MM.1S (cell line): Measurements from ENCODE around the gene CDH4.

Source experiments
- DNase-seq: peaks from one replicate; pipeline ENCODE4 v3.0.0-alpha.2; 2015
- H2AFZ ChIP-seq: fragments of 300-600 bp; sonication (generic); 2 replicates; pipeline ENCODE4 v1.6.0; 2016; ENCODE audit warnings: antibody characterized with exemption, low read length
- H3F3A ChIP-seq: fragments of 300-600 bp; sonication (generic); 2 replicates; pipeline ENCODE4 v1.6.1; 2016; ENCODE audit warnings: mild to moderate bottlenecking, antibody characterized with exemption, low read length, moderate library complexity, mixed read lengths; ENCODE audit not compliant: insufficient read depth
- H3K27ac ChIP-seq: fragments of 300-600 bp; sonication (generic); 2 replicates; pipeline ENCODE4 v1.5.1; 2016; ENCODE audit warnings: mild to moderate bottlenecking, low read length
- H3K27me3 ChIP-seq: fragments of 300-600 bp; sonication (generic); replicated peaks from 2 replicates; pipeline ENCODE4 v1.6.0; 2016; ENCODE audit warnings: low read length; ENCODE audit not compliant: insufficient read depth
- H3K36me3 ChIP-seq: fragments of 300-600 bp; sonication (generic); replicated peaks from 2 replicates; pipeline ENCODE4 v1.6.1; 2016; ENCODE audit warnings: mild to moderate bottlenecking, low read length, mixed read lengths; ENCODE audit not compliant: insufficient read depth
- H3K4me1 ChIP-seq: fragments of 300-600 bp; sonication (generic); 2 replicates; pipeline ENCODE4 v1.6.1; 2016; ENCODE audit warnings: low read length, mixed read lengths
- H3K4me2 ChIP-seq: fragments of 300-600 bp; sonication (generic); 2 replicates; pipeline ENCODE4 v1.6.0; 2016; ENCODE audit warnings: low read depth, low read length
- H3K4me3 ChIP-seq: fragments of 300-600 bp; sonication (generic); 2 replicates; pipeline ENCODE4 v1.5.1; 2016; ENCODE audit warnings: low read length, mixed read lengths
- H3K79me2 ChIP-seq: fragments of 300-600 bp; sonication (generic); 2 replicates; pipeline ENCODE4 v1.6.1; 2016; ENCODE audit warnings: mixed run types, low read length, mixed read lengths
- H3K9ac ChIP-seq: fragments of 300-600 bp; sonication (generic); 2 replicates; pipeline ENCODE4 v1.6.1; 2016; ENCODE audit warnings: low read length, mixed read lengths
- H3K9me2 ChIP-seq: fragments of 300-600 bp; sonication (generic); replicated peaks from 2 replicates; pipeline ENCODE4 v1.6.1; 2016; ENCODE audit warnings: mild to moderate bottlenecking, low read length, mixed read lengths; ENCODE audit not compliant: insufficient read depth
- H3K9me3 ChIP-seq: fragments of 300-600 bp; sonication (generic); replicated peaks from 2 replicates; pipeline ENCODE4 v1.6.1; 2016; ENCODE audit warnings: mild to moderate bottlenecking, low read length, mixed read lengths; ENCODE audit not compliant: insufficient read depth
- H4K20me1 ChIP-seq: fragments of 300-600 bp; sonication (generic); 2 replicates; pipeline ENCODE4 v1.6.1; 2016; ENCODE audit warnings: mild to moderate bottlenecking, low read length, moderate library complexity, mixed read lengths; ENCODE audit not compliant: insufficient read depth
- CTCF ChIP-seq: fragments of 300-600 bp; sonication (generic); IDR thresholded peaks from 2 replicates; pipeline ENCODE4 v1.5.1; 2016; ENCODE audit warnings: antibody characterized with exemption, low read length, mixed read lengths
- EZH2 ChIP-seq: fragments of 300-600 bp; sonication (generic); optimal IDR thresholded peaks from 2 replicates; pipeline ENCODE3; 2017; ENCODE audit warnings: low read depth, mild to moderate bottlenecking, antibody characterized with exemption, low read length, mixed read lengths
- EZH2phosphoT487 ChIP-seq: fragments of 300-600 bp; sonication (generic); IDR thresholded peaks from 2 replicates; pipeline ENCODE4 v1.6.1; 2018; ENCODE audit warnings: antibody characterized with exemption, low read length

The CDH4 gene

GRCh38 chr20:61238813-61239212 lies 13.2 kb upstream of the CDH4 start:
- H4K20me1 ChIP-seq = no peaks in the 10 kb centered on the region
- H3K36me3 ChIP-seq = no peaks in the 10 kb centered on the region
- H3K9me2 ChIP-seq = no peaks in the 10 kb centered on the region
- DNase-seq = no peak
- H2AFZ ChIP-seq = no peak overlapping the region
- H3K79me2 ChIP-seq = no peaks in the 10 kb centered on the region
- no peaks in the 10 kb centered on the region for H3F3A ChIP-seq
- peaks cover 39% of the 10 kb centered on the region for H3K27me3 ChIP-seq
- H3K9me3 ChIP-seq = no peaks in the 10 kb centered on the region
- no peak overlapping the region for H3K27ac ChIP-seq
- H3K9ac ChIP-seq = no peak overlapping the region
- TF ChIP-seq CTCF = no peak
- TF ChIP-seq EZH2 = no peak
- TF ChIP-seq EZH2phosphoT487 = no peak
- no peak overlapping the region for H3K4me2 ChIP-seq
- no peaks in the 10 kb centered on the region for H3K4me1 ChIP-seq
- H3K4me3 ChIP-seq = no peak overlapping the region

GRCh38 chr20:61240814-61241213 lies 11.2 kb upstream of the CDH4 start:
- Histone ChIP-seq H3F3A (no peaks in the 10 kb centered on the region), H3K27ac (no peak overlapping the region), H3K9ac (no peak overlapping the region), H3K9me3 (no peaks in the 10 kb centered on the region), H2AFZ (no peak overlapping the region), H3K9me2 (no peaks in the 10 kb centered on the region), H3K27me3 (peaks cover 35% of the 10 kb centered on the region), H3K4me3 (no peak overlapping the region), H3K4me2 (no peak overlapping the region), H4K20me1 (no peaks in the 10 kb centered on the region), H3K4me1 (no peaks in the 10 kb centered on the region), H3K79me2 (no peaks in the 10 kb centered on the region), H3K36me3 (no peaks in the 10 kb centered on the region)
- no peak for DNase-seq
- TF ChIP-seq CTCF (no peak), EZH2phosphoT487 (no peak), EZH2 (no peak)

- no peaks in the 10 kb centered on the region for H3K4me1 ChIP-seq
- H3K4me3 ChIP-seq = no peak overlapping the region
- H3K9me2 ChIP-seq = no peaks in the 10 kb centered on the region
- TF ChIP-seq EZH2phosphoT487 (no peak), CTCF (no peak), EZH2 (no peak)
- H3K4me2 ChIP-seq = no peak overlapping the region
- H4K20me1 ChIP-seq = no peaks in the 10 kb centered on the region
- no peak overlapping the region for H3K9ac ChIP-seq
- no peak overlapping the region for H3K27ac ChIP-seq
- H3F3A ChIP-seq = no peaks in the 10 kb centered on the region
- H3K27me3 ChIP-seq = peaks cover 41% of the 10 kb centered on the region
- no peaks in the 10 kb centered on the region for H3K9me3 ChIP-seq
- no peak for DNase-seq
- H2AFZ ChIP-seq = no peak overlapping the region
- no peaks in the 10 kb centered on the region for H3K36me3 ChIP-seq
- H3K79me2 ChIP-seq = no peaks in the 10 kb centered on the region
Measured at GRCh38 chr20:61244213-61244612, 7.8 kb upstream of the CDH4 start.

GRCh38 chr20:61246269-61246668 lies 5.8 kb upstream of the CDH4 start:
- Histone ChIP-seq H2AFZ (no peak overlapping the region), H3K9me2 (no peaks in the 10 kb centered on the region), H3K9me3 (no peaks in the 10 kb centered on the region), H3K4me1 (no peaks in the 10 kb centered on the region), H3K4me3 (no peak overlapping the region), H4K20me1 (no peaks in the 10 kb centered on the region), H3K79me2 (no peaks in the 10 kb centered on the region), H3K4me2 (no peak overlapping the region), H3K9ac (no peak overlapping the region), H3K36me3 (no peaks in the 10 kb centered on the region), H3K27me3 (peaks cover 54% of the 10 kb centered on the region), H3F3A (no peaks in the 10 kb centered on the region), H3K27ac (no peak overlapping the region)
- no peak for TF ChIP-seq EZH2phosphoT487
- TF ChIP-seq CTCF = no peak
- no peak for TF ChIP-seq EZH2
- DNase-seq = no peak
